Measurements from ENCODE around the gene NWD2.

GRCh38 chr4:37219990-37220389 is 24.6 kb upstream of the NWD2 start:
- TF ChIP-seq, protein P1, sequence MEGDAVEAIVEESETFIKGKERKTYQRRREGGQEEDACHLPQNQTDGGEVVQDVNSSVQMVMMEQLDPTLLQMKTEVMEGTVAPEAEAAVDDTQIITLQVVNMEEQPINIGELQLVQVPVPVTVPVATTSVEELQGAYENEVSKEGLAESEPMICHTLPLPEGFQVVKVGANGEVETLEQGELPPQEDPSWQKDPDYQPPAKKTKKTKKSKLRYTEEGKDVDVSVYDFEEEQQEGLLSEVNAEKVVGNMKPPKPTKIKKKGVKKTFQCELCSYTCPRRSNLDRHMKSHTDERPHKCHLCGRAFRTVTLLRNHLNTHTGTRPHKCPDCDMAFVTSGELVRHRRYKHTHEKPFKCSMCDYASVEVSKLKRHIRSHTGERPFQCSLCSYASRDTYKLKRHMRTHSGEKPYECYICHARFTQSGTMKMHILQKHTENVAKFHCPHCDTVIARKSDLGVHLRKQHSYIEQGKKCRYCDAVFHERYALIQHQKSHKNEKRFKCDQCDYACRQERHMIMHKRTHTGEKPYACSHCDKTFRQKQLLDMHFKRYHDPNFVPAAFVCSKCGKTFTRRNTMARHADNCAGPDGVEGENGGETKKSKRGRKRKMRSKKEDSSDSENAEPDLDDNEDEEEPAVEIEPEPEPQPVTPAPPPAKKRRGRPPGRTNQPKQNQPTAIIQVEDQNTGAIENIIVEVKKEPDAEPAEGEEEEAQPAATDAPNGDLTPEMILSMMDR (IDR thresholded peaks at IDR 0.05), result no peak
- no peak for TF ChIP-seq POLR2A (IDR thresholded peaks at IDR 0.05)

Data from testis (tissue), 2 donors.